SH-SY5Y (cell line): ENCODE measurements around the gene SOX6.

Experiments
- GATA2 ChIP-seq: IDR thresholded peaks from 2 replicates; pipeline ENCODE4 v1.6.1; 2011; ENCODE audit warnings: mild to moderate bottlenecking, low read depth, low read length
- GATA3 ChIP-seq: IDR thresholded peaks from 2 replicates; pipeline ENCODE4 v1.6.1; 2011; ENCODE audit warnings: low read depth, mild to moderate bottlenecking, low read length, moderate library complexity

Gene SOX6

DNA sequence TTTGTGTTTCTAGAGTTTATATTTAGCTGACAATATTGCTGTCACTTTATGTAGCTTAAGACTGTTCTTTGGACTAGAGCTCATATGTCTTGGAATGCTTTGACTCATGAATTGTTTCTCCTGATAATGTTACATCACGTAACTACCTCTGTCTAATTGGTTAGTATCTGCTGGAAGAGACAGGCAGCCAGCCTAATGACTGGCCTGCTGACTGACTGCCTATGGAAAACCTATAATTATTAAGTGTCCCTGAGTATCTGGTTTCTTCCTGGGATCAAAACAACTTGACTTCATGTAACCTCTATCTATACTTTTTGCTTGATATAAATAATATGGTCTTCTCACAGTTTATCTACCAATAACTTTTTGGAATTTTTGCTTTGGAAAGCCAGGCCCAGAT is 9.4 kb downstream of the SOX6 start:
- TF ChIP-seq GATA3: no peak
- no peak for TF ChIP-seq GATA2

DNA sequence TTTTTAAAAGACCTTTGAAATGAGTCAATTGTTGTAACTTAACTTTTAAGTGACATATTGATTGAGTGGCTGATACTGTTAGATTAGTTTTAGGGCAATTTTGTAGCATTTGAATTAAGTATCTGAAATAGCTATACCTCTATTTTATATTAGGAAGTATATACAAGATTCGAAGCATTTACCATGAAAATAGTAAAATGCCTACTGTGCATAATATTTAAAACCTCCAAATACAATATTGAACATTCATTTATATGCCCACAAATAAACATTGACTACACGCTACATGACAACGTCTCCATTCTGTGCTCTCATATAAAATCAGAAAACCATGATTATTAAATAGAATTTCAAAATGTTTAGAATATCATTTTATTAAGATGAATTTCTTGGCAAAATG is 14.5 kb downstream of the SOX6 start:
- no peak for TF ChIP-seq GATA2
- no peak for TF ChIP-seq GATA3

DNA sequence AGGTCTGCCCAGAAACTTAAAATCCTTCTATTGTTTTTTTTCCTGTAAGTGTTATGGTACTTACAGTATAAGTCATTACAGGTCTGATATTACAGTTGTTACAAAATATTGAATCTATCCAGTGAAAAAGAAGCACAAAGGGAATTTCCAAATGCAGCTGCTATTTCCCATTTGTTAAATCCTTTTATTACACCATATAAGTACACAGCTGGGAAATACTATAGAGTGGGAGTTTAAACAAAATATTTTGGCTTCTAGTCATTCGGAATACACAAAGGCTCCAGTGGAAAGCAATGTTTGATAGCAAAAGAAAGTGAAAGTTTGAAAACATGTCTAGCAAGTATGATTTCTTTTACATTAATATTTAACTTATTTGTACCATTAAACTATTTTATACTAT is 18.0 kb downstream of the SOX6 start:
- TF ChIP-seq GATA3 (no peak), GATA2 (no peak)

GRCh38 chr11:16337421-16338213 is 18.7 kb downstream of the SOX6 start:
- no peak for TF ChIP-seq GATA2
- TF ChIP-seq GATA3: no peak

- TF ChIP-seq GATA2 (no peak), GATA3 (no peak)
Measured at GRCh38 chr11:16336721-16337120, 19.6 kb downstream of the SOX6 start.

DNA sequence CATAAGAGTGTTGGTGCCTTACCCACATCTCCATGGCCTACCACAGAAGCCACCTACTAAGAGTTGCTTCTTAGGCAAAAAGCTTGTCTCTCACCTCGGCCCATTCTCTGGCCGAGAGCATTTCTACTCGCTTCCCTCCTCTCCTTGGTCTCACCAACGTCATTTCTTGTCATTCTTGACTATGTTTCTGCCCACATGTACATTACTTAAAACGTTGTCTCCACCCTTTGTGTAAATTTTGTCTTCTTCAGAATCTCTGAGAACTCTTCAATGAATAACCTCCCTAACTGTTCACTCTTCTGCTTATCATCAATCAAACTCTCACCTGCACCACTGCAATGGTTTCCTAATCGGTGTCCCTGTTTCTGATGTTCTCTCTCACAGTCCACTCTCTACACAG is 20.1 kb downstream of the SOX6 start:
- TF ChIP-seq GATA3 (no peak), GATA2 (no peak)

- TF ChIP-seq GATA3: no peak
- no peak for TF ChIP-seq GATA2
Measured at GRCh38 chr11:16335236-16335962, 20.9 kb downstream of the SOX6 start.

- TF ChIP-seq GATA2 (no peak), GATA3 (no peak)
Measured at GRCh38 chr11:16326679-16327297, 29.6 kb downstream of the SOX6 start.

DNA sequence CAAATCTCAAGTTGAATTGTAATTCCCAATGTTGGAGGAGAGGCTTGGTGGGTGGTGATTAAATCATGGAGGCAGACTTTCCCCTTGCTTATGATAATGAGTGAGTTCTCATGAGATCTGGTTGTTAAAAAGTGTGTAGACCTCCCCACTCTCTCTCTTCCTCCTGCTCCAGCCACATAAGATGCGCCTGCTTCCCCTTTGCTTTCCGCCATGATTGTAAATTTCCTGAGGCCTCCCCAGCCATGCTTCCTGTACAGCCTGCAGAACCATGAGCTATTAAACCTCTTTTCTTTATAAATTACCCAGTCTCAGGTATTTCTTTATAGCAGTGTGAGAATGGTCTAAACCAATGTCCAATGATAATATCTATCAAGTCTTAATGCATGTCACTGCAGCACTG is 34.2 kb downstream of the SOX6 start:
- TF ChIP-seq GATA2 (no peak), GATA3 (no peak)

DNA sequence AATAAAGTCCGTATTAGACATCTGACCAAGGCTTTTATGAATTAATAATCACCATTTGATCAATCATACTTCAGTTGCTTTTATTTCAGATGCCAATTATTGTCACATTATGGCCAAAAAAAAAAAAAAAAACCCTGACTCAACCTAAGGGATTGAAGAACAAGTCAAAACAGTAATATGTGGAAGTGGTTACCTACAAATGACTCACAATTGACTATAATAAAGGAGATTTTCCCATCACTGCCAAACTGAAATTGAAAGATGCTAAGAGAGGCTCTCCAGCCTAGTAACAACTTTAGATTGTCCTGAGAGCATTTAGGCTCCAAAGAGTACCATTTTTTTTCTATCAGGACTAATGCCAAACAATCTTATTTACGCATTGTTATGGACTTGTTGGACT is 35.2 kb downstream of the SOX6 start:
- TF ChIP-seq GATA2 (no peak), GATA3 (no peak)

GRCh38 chr11:16318320-16318719 is 38.0 kb downstream of the SOX6 start:
- no peak for TF ChIP-seq GATA3
- no peak for TF ChIP-seq GATA2

DNA sequence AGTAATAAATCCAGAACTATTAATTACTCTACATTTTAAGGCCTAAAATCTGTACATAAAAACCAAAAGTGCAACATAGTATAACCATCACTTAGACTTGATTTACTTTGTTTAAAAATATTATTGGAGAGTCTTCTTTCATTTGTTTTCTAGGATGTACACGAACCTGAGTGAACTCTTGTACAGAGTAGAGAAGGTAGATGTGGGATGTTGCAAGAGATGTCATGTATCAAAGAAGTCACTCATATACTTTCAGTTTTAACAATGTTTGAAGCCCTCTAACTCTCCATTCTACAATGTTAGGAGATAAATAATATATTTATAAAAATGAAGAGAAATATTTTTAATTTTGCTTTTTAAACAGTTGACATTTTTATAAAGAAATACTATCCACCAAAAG is 38.6 kb downstream of the SOX6 start:
- TF ChIP-seq GATA3 (no peak), GATA2 (no peak)

DNA sequence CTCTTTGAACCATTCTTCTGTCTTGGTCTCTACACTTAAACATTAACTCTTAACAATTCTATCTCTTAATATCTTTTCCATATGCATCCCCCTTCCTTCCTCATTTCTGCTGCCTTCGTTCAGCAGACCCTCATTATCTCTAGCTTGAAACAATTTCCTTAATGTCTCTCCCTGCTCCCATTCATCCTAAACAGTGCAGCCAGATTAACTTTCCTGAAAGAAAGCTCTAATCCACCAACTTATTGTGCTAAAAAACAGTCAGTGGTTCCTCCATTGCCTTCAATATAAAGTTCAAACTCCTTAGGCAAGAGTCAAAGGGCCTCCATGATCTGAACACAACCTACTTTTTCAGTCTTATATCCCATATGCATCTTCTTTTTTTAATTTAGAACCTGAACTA is 42.5 kb downstream of the SOX6 start:
- TF ChIP-seq GATA2: no peak
- no peak for TF ChIP-seq GATA3

GRCh38 chr11:16312233-16312765 is 44.0 kb downstream of the SOX6 start:
- TF ChIP-seq GATA3: no peak
- no peak for TF ChIP-seq GATA2
